GM12892 (cell line): ENCODE measurements around the gene NLGN4Y.

Source experiments
- DNase-seq: peaks from one replicate; pipeline ENCODE4 v3.0.0; 2011; ENCODE audit not compliant: insufficient read length
- FAIRE-seq: peaks from 2 replicates; lab custom pipeline; 2011; peaks lifted over from hg19 to GRCh38; lab: Jason Lieb, UNC
- POLR2A ChIP-seq: IDR thresholded peaks from 2 replicates; pipeline ENCODE4 v1.6.1; 2011; ENCODE audit warnings: low read depth, low read length, control low read depth
- POLR2AphosphoS5 ChIP-seq: IDR thresholded peaks from 2 replicates; pipeline ENCODE4 v1.6.1; 2011; ENCODE audit warnings: low read depth, low read length, control low read depth
- TAF1 ChIP-seq: IDR thresholded peaks from 2 replicates; pipeline ENCODE4 v1.6.1; 2011; ENCODE audit warnings: low read depth, mild to moderate bottlenecking, control low read depth, low read length, borderline replicate concordance

The NLGN4Y gene

GRCh38 chrY:14871971-14872370, 347.6 kb downstream of the NLGN4Y start:
- no peak for TF ChIP-seq POLR2AphosphoS5
- TF ChIP-seq POLR2A = no peak
- no peak for TF ChIP-seq TAF1
- FAIRE-seq = no peak
- no peak for DNase-seq
